ENCODE results near the gene CCDC83.

The CCDC83 gene

GRCh38 chr11:85863855-85864254, 8.7 kb downstream of the CCDC83 start:
- H3K4me3 ChIP-seq (ENCODE audit: low read depth, low read length): no peak overlapping the region
- TF ChIP-seq MAX (IDR thresholded peaks at IDR 0.05; ENCODE audit: low read depth, low read length) (no peak), CTCF (IDR thresholded peaks at IDR 0.05; ENCODE audit: low read depth, low read length) (no peak), POLR2A (IDR thresholded peaks at IDR 0.05; ENCODE audit: extremely low read depth, insufficient read length) (no peak), MYC (IDR thresholded peaks at IDR 0.05; ENCODE audit: low read depth, low read length) (no peak)
- DNase-seq (ENCODE audit: low read depth): peak; percentile 44

- TF ChIP-seq MYC (IDR thresholded peaks at IDR 0.05; ENCODE audit: low read depth, low read length) (no peak), MAX (IDR thresholded peaks at IDR 0.05; ENCODE audit: low read depth, low read length) (no peak), CTCF (IDR thresholded peaks at IDR 0.05; ENCODE audit: low read depth, low read length) (no peak), POLR2A (IDR thresholded peaks at IDR 0.05; ENCODE audit: extremely low read depth, insufficient read length) (no peak)
- H3K4me3 ChIP-seq (ENCODE audit: low read depth, low read length): no peak overlapping the region
- DNase-seq (ENCODE audit: low read depth): no peak
Measured at GRCh38 chr11:85866137-85866827, 11.1 kb downstream of the CCDC83 start.

- TF ChIP-seq MAX (IDR thresholded peaks at IDR 0.05; ENCODE audit: low read depth, low read length) (no peak), MYC (IDR thresholded peaks at IDR 0.05; ENCODE audit: low read depth, low read length) (no peak), CTCF (IDR thresholded peaks at IDR 0.05; ENCODE audit: low read depth, low read length) (no peak), POLR2A (IDR thresholded peaks at IDR 0.05; ENCODE audit: extremely low read depth, insufficient read length) (no peak)
- DNase-seq (ENCODE audit: low read depth): no peak
- no peak overlapping the region for H3K4me3 ChIP-seq (ENCODE audit: low read depth, low read length)
Measured at GRCh38 chr11:85867751-85868150, 12.6 kb downstream of the CCDC83 start.

- no peak overlapping the region for H3K4me3 ChIP-seq (ENCODE audit: low read depth, low read length)
- DNase-seq (ENCODE audit: low read depth): no peak
- no peak for TF ChIP-seq MAX (IDR thresholded peaks at IDR 0.05; ENCODE audit: low read depth, low read length)
- TF ChIP-seq CTCF (IDR thresholded peaks at IDR 0.05; ENCODE audit: low read depth, low read length): no peak
- no peak for TF ChIP-seq POLR2A (IDR thresholded peaks at IDR 0.05; ENCODE audit: extremely low read depth, insufficient read length)
- TF ChIP-seq MYC (IDR thresholded peaks at IDR 0.05; ENCODE audit: low read depth, low read length): no peak
Measured at GRCh38 chr11:85869781-85870180, 14.6 kb downstream of the CCDC83 start.

- H3K4me3 ChIP-seq (ENCODE audit: low read depth, low read length): no peak overlapping the region
- no peak for DNase-seq (ENCODE audit: low read depth)
- TF ChIP-seq CTCF (IDR thresholded peaks at IDR 0.05; ENCODE audit: low read depth, low read length) (no peak), POLR2A (IDR thresholded peaks at IDR 0.05; ENCODE audit: extremely low read depth, insufficient read length) (no peak), MAX (IDR thresholded peaks at IDR 0.05; ENCODE audit: low read depth, low read length) (no peak), MYC (IDR thresholded peaks at IDR 0.05; ENCODE audit: low read depth, low read length) (no peak)
Measured at GRCh38 chr11:85874265-85874664, 19.1 kb downstream of the CCDC83 start.
